Left cardiac atrium (tissue), 4 donors: Measurements from ENCODE around the gene VOPP1. TPM values are rescaled to one million over a fixed set of nuclear protein-coding genes. Genes with fewer than 3 reads are reported as not detected.
A peak's percentile ranks its signal among the peaks of the same experiment; 100 is the strongest.

Experiments used
- ATAC-seq, 2 donors: fragments of 200-7000 bp; cut with Tn5 transposase; one replicate each; pipeline ENCODE4 v1.9.1; 2020; ENCODE audit warnings: mild to moderate bottlenecking in 2 of 2, moderate library complexity in 2 of 2
- DNase-seq: peaks from one replicate; pipeline ENCODE4 v3.0.0-alpha.2; 2020
- intact Hi-C, 2 donors: fragments of 100-400 bp; cut with DNase I; formaldehyde crosslinking; loops; one replicate each; pipeline versions ENCODE4 v1.14.1 to v1.15.1; 2022 to 2023
- total RNA-seq, 2 donors: library from RNA; stranded (reverse); fragmentation: NEBNext Ultra II Directional; extraction: Animal tissue kit (Norgen Biotek cat#: 25700); gene quantifications; one replicate each; pipeline ENCODE4 v1.2.1, GENCODE V29; 2021
- donor health status: DM: no; HTN: yes; CAD: no.
- donor health status: DM: no; HTN: yes; CAD: no; lungs with severe emphysema.
- donor health status: DM: yes; HTN: yes; CAD: no.
- donor health status: Dilated cardiomyopathy.

The VOPP1 gene
- total RNA-seq, 2 donors from 2014 or later = 28.9 to 32.2 TPM

- ATAC-seq (no peak), DNase-seq (no peak)
- intact Hi-C loops = no loop called here
These were observed 70.0 kb downstream of the VOPP1 start for GRCh38 chr7:55502124-55502857.

- ATAC-seq (no peak), DNase-seq (no peak)
- intact Hi-C loops = no loop called here
These were observed 70.7 kb downstream of the VOPP1 start for GRCh38 chr7:55501611-55502010.

- DNase-seq (no peak), ATAC-seq (peak; percentile 46 to 64)
- intact Hi-C loops = no loop called here
These were observed 72.1 kb downstream of the VOPP1 start for GRCh38 chr7:55500117-55500756.

GRCh38 chr7:55499591-55499990 is 72.7 kb downstream of the VOPP1 start:
- intact Hi-C loops = no loop called here
- ATAC-seq (no peak), DNase-seq (no peak)

- no peak for ATAC-seq
- intact Hi-C loops = no loop called here
These were observed 73.5 kb downstream of the VOPP1 start for GRCh38 chr7:55498770-55499169.

GRCh38 chr7:55498142-55498541 is 74.2 kb downstream of the VOPP1 start:
- no peak for DNase-seq

More at GRCh38 chr7:55498770-55499169, 73.5 kb downstream of the VOPP1 start:
- DNase-seq = no peak

GRCh38 chr7:55497521-55497920 is 74.8 kb downstream of the VOPP1 start:
- intact Hi-C loops = no loop called here
- ATAC-seq = no peak
- no peak for DNase-seq

More at GRCh38 chr7:55498142-55498541, 74.2 kb downstream of the VOPP1 start:
- intact Hi-C loops = no loop called here
- no peak for ATAC-seq

GRCh38 chr7:55496906-55497305 is 75.4 kb downstream of the VOPP1 start:
- no peak for DNase-seq

GRCh38 chr7:55494951-55495350 is 77.4 kb downstream of the VOPP1 start:
- DNase-seq (no peak), ATAC-seq (no peak)
- intact Hi-C loops = no loop called here

More at GRCh38 chr7:55496906-55497305, 75.4 kb downstream of the VOPP1 start:
- intact Hi-C loops = no loop called here
- ATAC-seq = no peak

GRCh38 chr7:55493408-55493807 is 78.9 kb downstream of the VOPP1 start:
- DNase-seq = no peak
- ATAC-seq = no peak
- intact Hi-C loops = no loop called here

GRCh38 chr7:55491346-55491745 is 81.0 kb downstream of the VOPP1 start:
- no peak for DNase-seq
- ATAC-seq = no peak
- intact Hi-C loops = no loop called here

GRCh38 chr7:55490099-55490498 is 82.2 kb downstream of the VOPP1 start:
- ATAC-seq (no peak), DNase-seq (no peak)
- intact Hi-C loops = no loop called here

GRCh38 chr7:55489552-55489951 is 82.8 kb downstream of the VOPP1 start:
- ATAC-seq (no peak), DNase-seq (no peak)
- intact Hi-C loops = loop anchor here in 1 of 2 donors (10.0 kb wide), 1 partner anchor 55 kb away; no protein-coding TSS in a partner anchor

GRCh38 chr7:55488804-55489340 is 83.4 kb downstream of the VOPP1 start:
- DNase-seq = no peak
- no peak for ATAC-seq

GRCh38 chr7:55488216-55488615 is 84.1 kb downstream of the VOPP1 start:
- ATAC-seq = no peak
- DNase-seq = no peak
- intact Hi-C loops = loop anchor here in 1 of 2 donors (10.0 kb wide), 1 partner anchor 57 kb away; no protein-coding TSS in a partner anchor

More at GRCh38 chr7:55488804-55489340, 83.4 kb downstream of the VOPP1 start:
- intact Hi-C loops = loop anchor here in 1 of 2 donors (10.0 kb wide), 1 partner anchor 56 kb away; no protein-coding TSS in a partner anchor

GRCh38 chr7:55486991-55487390 is 85.3 kb downstream of the VOPP1 start:
- intact Hi-C loops = loop anchor here in 1 of 2 donors (10.0 kb wide), 1 partner anchor 58 kb away; no protein-coding TSS in a partner anchor
- DNase-seq = no peak
- no peak for ATAC-seq

- intact Hi-C loops = loop anchor here in 1 of 2 donors (10.0 kb wide), 1 partner anchor 59 kb away; no protein-coding TSS in a partner anchor
- ATAC-seq (no peak), DNase-seq (no peak)
These were observed 86.1 kb downstream of the VOPP1 start for GRCh38 chr7:55486192-55486590.

- DNase-seq (no peak), ATAC-seq (no peak)
- intact Hi-C loops = loop anchor here in 1 of 2 donors (10.0 kb wide), 1 partner anchor 59 kb away; no protein-coding TSS in a partner anchor
These were observed 86.7 kb downstream of the VOPP1 start for GRCh38 chr7:55485501-55486191.

GRCh38 chr7:55484834-55485233 is 87.5 kb downstream of the VOPP1 start:
- intact Hi-C loops = loop anchor here in 1 of 2 donors (10.0 kb wide), 1 partner anchor 60 kb away; no protein-coding TSS in a partner anchor
- ATAC-seq (no peak), DNase-seq (no peak)
